DOHH2 (cell line): ENCODE measurements around the gene EPB41L5.
A peak's percentile ranks its signal among the peaks of the same experiment; 100 is the strongest.

Experiments
- H3F3A ChIP-seq: fragments of 200-600 bp; sonication (generic), shearing (Covaris generic); 2 replicates; pipeline ENCODE4 v1.6.0; 2016; ENCODE audit warnings: antibody characterized with exemption, mild to moderate bottlenecking; ENCODE audit not compliant: control insufficient read depth, insufficient read depth
- H3K27ac ChIP-seq: fragments of 200-600 bp; sonication (generic); 2 replicates; pipeline ENCODE4 v1.5.1; 2014; ENCODE audit warnings: low read depth, mild to moderate bottlenecking, low read length, moderate library complexity
- H3K27me3 ChIP-seq: fragments of 200-600 bp; sonication (generic); 2 replicates; pipeline ENCODE4 v1.6.1; 2014; ENCODE audit warnings: mild to moderate bottlenecking, low read length, mixed read lengths; ENCODE audit not compliant: control insufficient read depth
- H3K36me3 ChIP-seq: fragments of 200-600 bp; sonication (generic); 2 replicates; pipeline ENCODE4 v1.6.1; 2014; ENCODE audit warnings: mild to moderate bottlenecking, low read length, moderate library complexity, mixed read lengths; ENCODE audit not compliant: control insufficient read depth
- H3K4me1 ChIP-seq: fragments of 200-600 bp; sonication (generic); 2 replicates; pipeline ENCODE4 v1.6.1; 2014; ENCODE audit warnings: mild to moderate bottlenecking, low read length, mixed read lengths; ENCODE audit not compliant: control insufficient read depth
- H3K4me2 ChIP-seq: fragments of 200-600 bp; sonication (generic); 2 replicates; pipeline ENCODE4 v1.6.0; 2014; ENCODE audit warnings: mild to moderate bottlenecking, low read length, moderate library complexity
- H3K4me3 ChIP-seq: fragments of 200-600 bp; sonication (generic); 2 replicates; pipeline ENCODE4 v1.5.1; 2014; ENCODE audit warnings: mild to moderate bottlenecking, low read length, mixed read lengths
- H3K79me2 ChIP-seq: fragments of 200-600 bp; sonication (generic); 2 replicates; pipeline ENCODE4 v1.6.1; 2014; ENCODE audit warnings: mild to moderate bottlenecking, low read length, mixed read lengths; ENCODE audit not compliant: control insufficient read depth
- H3K9me2 ChIP-seq: fragments of 200-600 bp; sonication (generic); replicated peaks from 2 replicates; pipeline ENCODE4 v1.6.1; 2014; ENCODE audit warnings: mild to moderate bottlenecking, low read length, mixed read lengths; ENCODE audit not compliant: control insufficient read depth
- H3K9me3 ChIP-seq: fragments of 200-600 bp; sonication (generic); 2 replicates; pipeline ENCODE4 v1.6.1; 2014; ENCODE audit warnings: antibody characterized with exemption, low read length, mixed read lengths; ENCODE audit not compliant: control insufficient read depth, insufficient read depth
- H4K20me1 ChIP-seq: fragments of 200-600 bp; sonication (generic); 2 replicates; pipeline ENCODE4 v1.6.0; 2014; ENCODE audit warnings: low read depth, mild to moderate bottlenecking, antibody characterized with exemption, low read length, moderate library complexity; ENCODE audit not compliant: control insufficient read depth, insufficient read depth
- CTCF ChIP-seq: fragments of 200-600 bp; sonication (generic); IDR thresholded peaks from one replicate; pipeline ENCODE4 v1.5.1; 2014; ENCODE audit warnings: antibody characterized with exemption, mild to moderate bottlenecking, low read depth, low read length; ENCODE audit not compliant: poor library complexity, severe bottlenecking
- EZH2phosphoT487 ChIP-seq: fragments of 200-600 bp; sonication (generic); IDR thresholded peaks from 2 replicates; pipeline ENCODE4 v1.6.1; 2017; ENCODE audit warnings: borderline replicate concordance, mild to moderate bottlenecking, antibody characterized with exemption, low read length, moderate library complexity, mixed read lengths

Gene EPB41L5

GRCh38 chr2:120204945-120205670 lies 192.2 kb downstream of the EPB41L5 start:
- H4K20me1 ChIP-seq = no peaks in the 10 kb centered on the region
- H3K4me1 ChIP-seq = peaks cover 4% of the 10 kb centered on the region
- no peaks in the 10 kb centered on the region for H3K27me3 ChIP-seq
- no peak overlapping the region for H3K27ac ChIP-seq
- TF ChIP-seq CTCF = no peak
- TF ChIP-seq EZH2phosphoT487 = no peak
- no peak overlapping the region for H3K4me2 ChIP-seq
- H3K36me3 ChIP-seq = no peaks in the 10 kb centered on the region
- no peaks in the 10 kb centered on the region for H3K9me3 ChIP-seq
- H3K9me2 ChIP-seq = no peaks in the 10 kb centered on the region
- no peaks in the 10 kb centered on the region for H3K79me2 ChIP-seq
- H3F3A ChIP-seq = no peaks in the 10 kb centered on the region
- H3K4me3 ChIP-seq = no peak overlapping the region

GRCh38 chr2:120206022-120206581 lies 193.2 kb downstream of the EPB41L5 start:
- Histone ChIP-seq H4K20me1 (no peaks in the 10 kb centered on the region), H3F3A (no peaks in the 10 kb centered on the region), H3K36me3 (no peaks in the 10 kb centered on the region), H3K4me1 (peaks cover 4% of the 10 kb centered on the region), H3K9me3 (no peaks in the 10 kb centered on the region), H3K4me3 (no peak overlapping the region), H3K27ac (no peak overlapping the region), H3K79me2 (no peaks in the 10 kb centered on the region), H3K4me2 (no peak overlapping the region), H3K27me3 (no peaks in the 10 kb centered on the region), H3K9me2 (no peaks in the 10 kb centered on the region)
- no peak for TF ChIP-seq EZH2phosphoT487
- peak; percentile 86 for TF ChIP-seq CTCF

GRCh38 chr2:120208381-120209353 lies 195.8 kb downstream of the EPB41L5 start:
- TF ChIP-seq EZH2phosphoT487 (no peak), CTCF (no peak)
- no peak overlapping the region for H3K4me2 ChIP-seq
- H3K4me3 ChIP-seq = no peak overlapping the region
- H3K4me1 ChIP-seq = no peaks in the 10 kb centered on the region
- H3F3A ChIP-seq = no peaks in the 10 kb centered on the region
- no peaks in the 10 kb centered on the region for H3K79me2 ChIP-seq
- H3K9me2 ChIP-seq = no peaks in the 10 kb centered on the region
- no peaks in the 10 kb centered on the region for H4K20me1 ChIP-seq
- no peaks in the 10 kb centered on the region for H3K27me3 ChIP-seq
- no peak overlapping the region for H3K27ac ChIP-seq
- H3K36me3 ChIP-seq = no peaks in the 10 kb centered on the region
- no peaks in the 10 kb centered on the region for H3K9me3 ChIP-seq
